T-helper 22 cell (primary cell): Measurements from ENCODE around the gene CYP2W1.
A peak's percentile ranks its signal among the peaks of the same experiment; 100 is the strongest.

ENCODE experiments used
- DNase-seq: peaks from one replicate; pipeline ENCODE4 v3.0.0-alpha.2; 2020; ENCODE audit warnings: low read depth

Gene CYP2W1

DNA sequence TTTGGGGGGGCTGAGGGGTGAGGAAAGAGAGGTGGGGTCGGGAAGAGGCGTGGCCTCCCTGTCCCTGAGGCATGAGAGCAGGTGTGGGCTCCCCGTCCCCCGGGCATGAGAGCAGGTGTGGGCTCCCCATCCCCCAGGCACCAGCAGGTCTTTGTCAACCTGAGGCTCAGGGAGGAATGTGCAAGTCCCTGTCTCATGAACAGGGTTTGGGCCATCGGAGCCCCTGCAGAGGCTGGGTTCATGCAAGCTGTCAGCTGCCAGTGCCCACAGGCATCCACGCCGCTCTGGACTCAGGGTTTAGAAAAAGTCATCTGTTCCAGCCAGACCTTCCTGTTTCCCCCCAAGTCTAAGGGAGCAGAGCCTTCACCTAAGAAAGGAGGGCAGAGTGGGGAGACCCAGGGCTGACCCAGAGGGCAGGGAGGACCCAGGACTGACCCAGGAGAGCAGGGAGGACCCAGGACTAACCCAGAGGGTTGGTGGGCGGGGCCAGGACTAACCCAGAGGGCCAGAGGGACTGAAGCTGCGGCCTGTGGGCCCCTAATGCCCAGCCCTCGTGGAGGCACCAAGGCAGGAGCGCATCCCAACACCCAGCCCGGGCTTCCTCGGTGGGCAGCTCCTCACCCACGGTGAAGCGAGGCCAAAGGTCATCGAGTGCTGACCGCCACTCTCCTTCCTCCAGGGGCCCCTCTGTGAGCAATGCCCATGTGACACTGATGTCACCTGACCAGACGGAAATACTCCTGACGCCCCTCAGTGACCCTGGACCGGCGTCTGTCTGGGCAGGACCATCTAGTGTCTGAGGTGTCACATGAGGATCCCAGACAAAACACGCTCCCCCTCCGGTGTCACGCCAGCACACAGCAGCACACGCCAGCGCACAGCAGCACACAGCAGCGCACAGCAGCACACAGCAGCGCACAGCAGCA lies 32.5 kb downstream of the CYP2W1 start:
- DNase-seq = no peak

DNA sequence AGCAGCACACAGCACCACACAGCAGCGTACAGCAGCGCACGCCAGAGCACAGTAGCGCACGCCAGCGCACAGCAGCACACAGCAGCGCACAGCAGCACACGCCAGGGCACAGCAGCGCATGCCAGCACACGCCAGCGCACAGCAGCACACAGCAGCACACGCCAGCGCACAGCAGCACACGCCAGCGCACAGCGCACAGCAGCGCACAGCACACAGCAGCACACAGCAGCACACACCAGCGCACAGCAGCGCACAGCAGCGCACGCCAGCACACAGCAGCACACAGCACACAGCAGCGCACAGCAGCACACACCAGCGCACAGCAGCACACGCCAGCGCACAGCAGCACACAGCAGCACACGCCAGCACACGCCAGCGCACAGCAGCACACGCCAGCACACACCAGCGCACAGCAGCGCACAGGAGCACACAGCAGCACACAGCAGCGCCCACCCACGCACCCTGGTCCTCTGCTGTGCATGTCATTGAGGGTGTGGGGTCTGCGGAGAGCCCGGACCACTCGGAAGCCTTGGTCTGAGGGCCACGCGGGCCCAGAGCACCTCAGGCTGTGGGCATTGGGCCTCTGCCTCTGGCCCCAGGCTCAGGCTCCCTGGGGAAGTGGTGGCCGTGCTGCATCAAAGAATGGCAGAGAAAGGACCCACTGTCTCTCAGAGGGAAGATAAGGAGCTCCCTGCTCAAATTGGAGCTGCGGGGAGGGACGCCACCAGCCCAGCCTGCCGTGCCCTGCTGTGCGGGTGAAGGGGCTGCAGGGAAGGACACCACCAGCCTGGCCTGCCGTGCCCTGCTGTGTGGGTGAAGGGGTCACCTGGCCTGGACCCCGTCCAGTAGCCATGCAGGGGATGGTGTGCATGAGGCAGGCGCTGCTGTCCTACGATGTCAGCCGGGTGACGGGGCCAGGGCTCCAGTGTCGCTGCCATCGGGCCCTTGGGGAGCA lies 33.9 kb downstream of the CYP2W1 start:
- DNase-seq = no peak

DNA sequence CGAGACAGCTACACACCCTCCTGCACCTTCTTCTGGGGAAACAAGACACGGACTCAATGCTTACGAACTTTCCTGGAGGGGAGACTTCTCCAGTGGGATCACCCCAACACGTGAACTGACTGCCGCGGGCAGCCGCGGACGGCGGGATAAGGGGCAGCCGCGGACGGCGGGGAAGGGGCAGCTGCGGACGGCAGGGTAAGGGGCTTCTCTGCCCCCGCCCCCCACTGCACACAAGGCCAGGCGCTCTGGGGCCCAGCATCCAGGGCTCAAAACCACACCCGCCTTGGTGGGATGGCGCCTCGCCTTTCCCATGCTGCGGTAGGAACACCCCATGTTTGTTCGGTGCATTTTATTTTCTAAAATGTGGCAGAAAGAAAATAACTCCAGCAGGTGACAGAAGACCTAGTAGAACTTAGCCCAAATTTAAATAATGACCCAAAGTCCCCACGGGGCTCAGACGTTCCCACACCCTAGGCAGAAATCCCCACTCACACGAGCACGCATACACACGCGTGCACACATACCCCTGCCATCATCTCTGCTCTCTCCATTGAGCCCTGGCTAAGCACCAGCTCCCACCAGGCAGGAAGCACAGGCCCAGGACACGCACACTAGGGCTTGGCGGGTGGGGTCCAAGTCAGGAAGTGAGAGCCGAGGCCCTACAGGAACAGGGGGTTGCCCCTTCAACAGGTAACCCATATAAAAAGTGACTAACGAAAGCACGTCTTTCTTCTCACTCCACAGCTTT lies 34.8 kb downstream of the CYP2W1 start:
- no peak for DNase-seq

- no peak for DNase-seq
Observed at GRCh38 chr7:1018334-1018695, 35.3 kb downstream of the CYP2W1 start.

- no peak for DNase-seq
Observed at GRCh38 chr7:1019255-1019785, 36.3 kb downstream of the CYP2W1 start.

- DNase-seq = no peak
Observed at GRCh38 chr7:1019789-1020610, 37.0 kb downstream of the CYP2W1 start.

- DNase-seq = no peak
Observed at GRCh38 chr7:1020849-1021251, 37.9 kb downstream of the CYP2W1 start.

DNA sequence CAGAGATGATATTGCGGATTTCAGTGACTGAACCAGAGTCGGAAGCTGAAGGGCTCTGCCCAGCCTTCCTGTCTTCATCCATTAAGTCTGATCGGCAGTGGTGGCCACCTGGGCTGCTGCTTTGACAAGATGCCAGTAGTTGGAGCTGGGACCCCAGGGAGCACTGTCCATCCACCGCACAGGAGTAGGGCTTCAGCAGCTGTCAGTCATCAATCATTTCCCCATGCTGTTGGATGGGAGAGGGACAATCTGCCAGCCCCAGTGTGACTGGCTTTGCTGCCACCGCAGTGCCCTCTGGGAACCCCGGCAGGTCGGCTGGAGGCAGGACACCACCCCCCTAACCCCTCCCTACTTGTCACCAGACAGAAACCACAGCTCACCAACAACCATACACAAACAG lies 38.4 kb downstream of the CYP2W1 start:
- no peak for DNase-seq

DNA sequence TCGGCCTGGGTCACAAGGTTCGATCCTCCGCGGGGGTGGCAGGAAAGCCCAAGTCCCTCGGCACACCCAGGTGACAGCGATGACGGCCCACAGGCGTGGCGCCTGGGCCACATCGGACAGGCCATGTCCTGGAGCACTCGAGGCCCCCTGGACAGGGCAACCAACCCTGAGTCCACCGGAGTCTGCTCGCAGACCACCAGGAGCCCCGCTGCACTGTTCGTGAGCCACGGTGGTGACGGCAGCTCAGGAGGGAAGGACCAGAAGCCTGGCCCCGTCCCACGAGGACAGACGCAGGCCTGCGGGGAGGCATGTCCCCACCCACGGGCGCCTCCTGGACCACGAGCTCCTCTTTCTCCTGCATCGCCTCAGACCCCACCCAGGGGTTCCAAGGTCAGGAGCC lies 39.0 kb downstream of the CYP2W1 start:
- no peak for DNase-seq

DNA sequence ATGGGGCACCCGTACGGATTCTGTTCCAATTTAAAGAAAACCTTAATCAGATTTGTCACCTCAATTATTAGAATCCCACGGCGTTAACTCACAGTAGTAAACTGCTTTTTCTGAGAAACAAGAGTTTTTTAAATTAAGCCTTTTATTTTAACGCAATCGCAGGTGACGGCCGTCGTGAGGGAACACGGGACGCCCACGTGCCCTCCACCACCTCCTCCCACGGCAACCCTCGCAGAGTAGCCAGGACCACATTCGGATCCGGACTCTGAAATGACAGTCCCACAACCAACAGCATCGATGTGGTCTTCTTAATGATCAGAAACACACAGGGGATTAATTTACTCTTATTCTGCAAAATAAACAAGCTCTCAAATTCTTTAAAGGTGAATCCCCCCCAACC lies 39.4 kb downstream of the CYP2W1 start:
- no peak for DNase-seq

GRCh38 chr7:1022801-1023465 lies 40.0 kb downstream of the CYP2W1 start:
- no peak for DNase-seq

DNA sequence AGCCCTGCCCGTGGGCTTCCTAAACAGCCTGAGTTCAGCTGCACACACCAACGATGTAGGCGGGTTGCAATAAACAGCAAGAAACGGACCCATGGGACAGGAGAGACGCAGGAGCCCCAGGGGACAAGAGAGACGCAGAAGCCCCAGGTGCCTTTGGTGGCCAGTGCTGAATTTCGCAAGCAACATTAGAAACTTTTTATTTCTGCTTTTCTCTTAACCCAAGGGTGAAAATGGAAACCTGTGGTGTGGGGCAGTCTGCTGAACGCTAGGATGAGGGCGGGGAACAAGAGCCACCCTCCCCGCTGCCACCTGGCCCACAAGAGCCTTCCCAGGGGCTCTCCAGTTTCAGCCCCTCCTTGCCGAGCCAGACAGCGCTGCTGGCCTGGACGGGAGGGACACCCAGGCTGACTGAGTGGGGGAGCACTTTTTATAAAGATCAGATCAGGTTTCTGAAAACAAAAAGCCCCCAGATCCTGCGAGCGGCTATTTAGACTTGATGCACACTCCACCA lies 41.4 kb downstream of the CYP2W1 start:
- DNase-seq = no peak

GRCh38 chr7:1024876-1025742 lies 42.1 kb downstream of the CYP2W1 start:
- DNase-seq = no peak

DNA sequence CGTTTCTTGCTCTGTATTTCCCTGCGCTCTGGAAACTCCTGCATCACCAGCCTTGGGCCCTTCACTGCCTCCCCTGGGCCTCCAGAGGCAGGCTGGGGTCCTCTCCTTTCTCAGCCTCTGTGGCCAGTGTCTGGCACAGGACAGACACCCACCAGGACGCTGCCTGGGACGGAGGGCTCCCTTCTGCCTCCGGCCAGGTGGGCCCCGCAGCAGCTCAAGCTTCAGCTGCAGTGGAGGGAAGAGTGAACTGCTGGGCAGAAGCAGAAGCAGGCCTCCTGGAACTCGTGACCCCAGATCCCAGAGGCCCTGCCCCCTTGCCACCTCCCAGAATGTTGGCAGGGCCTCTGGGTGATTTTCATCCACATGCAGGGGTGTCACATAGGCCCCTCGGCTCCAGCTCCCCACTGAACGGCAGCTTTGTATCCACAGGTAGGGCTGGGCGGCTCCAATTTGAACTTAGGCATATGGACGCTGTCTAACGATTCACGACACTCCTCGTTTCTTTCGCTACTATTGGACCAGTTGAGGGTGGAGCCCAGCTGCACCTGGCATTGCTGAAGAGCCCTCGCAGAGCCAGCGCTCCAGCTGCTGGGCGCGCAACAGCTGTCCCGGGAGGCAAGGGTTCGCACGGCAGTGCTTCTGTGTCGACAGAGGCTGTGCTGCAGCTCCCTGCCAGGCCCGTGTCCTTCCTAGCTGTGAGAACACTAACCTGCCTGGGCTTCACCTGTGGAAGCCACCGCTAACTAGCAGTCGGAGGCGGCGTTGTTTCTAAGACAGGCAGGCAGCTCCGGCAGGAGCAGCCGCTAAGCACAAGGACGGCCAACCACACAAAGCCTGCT lies 43.0 kb downstream of the CYP2W1 start:
- DNase-seq = no peak

DNA sequence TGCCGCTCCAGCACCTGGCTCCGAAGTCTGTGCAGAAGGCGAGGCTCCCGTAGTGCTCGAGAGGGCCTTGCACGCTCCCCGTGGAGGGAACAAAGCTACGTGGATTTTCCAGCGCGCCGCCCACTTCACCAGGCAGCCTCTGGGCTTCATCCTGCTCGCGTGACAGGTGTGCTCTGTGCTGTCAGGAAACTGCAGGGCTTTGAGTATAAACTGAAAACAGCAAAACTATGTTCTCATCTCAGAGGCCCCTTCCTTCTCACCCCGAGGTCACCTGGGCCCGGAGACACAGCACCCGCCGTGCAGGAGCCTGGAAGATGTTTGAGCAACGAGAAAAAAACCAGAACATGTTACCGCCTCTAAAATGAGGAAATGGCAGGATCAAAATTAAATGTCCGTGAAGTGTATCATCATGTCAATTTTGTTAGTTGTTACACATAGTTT lies 43.8 kb downstream of the CYP2W1 start:
- DNase-seq = no peak

DNA sequence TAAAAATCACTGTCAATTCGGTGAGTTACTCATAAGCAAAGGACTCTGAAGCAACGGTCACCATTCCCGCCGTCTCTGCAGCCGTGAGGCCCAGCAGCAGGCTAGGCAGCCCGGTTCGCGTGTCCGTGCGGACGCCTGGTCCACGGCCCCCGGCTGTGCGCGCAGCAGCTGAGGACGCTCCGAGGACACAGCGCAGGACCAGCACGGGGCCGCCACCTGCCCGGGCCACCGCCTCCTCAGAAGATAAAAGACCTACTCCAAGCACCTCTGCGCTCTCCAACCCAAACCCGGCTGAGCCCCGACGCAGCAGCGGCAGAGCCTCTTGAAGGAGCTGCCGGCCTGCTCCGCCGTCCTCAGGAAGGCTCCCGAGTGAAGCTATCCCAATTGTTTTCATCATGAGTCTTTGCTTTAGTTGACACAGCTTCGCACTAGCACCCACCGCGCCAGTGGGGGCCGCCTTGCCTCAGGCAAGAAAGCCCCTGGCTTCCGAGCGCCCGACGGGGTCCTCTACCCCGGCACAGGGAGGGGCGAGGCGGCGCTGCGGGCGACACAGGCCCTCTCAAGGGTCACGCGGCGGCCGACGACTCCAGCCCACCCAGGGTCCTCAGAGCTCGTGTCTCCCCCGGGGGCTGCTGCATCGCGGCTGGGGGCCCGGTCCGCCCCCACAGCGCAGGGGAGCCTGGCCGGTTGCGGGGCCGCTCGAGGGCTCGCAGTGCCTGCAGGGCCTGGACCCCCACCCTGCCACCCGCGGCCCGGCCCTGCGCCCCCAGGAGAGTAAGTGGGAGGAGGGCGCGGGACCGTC lies 44.5 kb downstream of the CYP2W1 start:
- DNase-seq = no peak

DNA sequence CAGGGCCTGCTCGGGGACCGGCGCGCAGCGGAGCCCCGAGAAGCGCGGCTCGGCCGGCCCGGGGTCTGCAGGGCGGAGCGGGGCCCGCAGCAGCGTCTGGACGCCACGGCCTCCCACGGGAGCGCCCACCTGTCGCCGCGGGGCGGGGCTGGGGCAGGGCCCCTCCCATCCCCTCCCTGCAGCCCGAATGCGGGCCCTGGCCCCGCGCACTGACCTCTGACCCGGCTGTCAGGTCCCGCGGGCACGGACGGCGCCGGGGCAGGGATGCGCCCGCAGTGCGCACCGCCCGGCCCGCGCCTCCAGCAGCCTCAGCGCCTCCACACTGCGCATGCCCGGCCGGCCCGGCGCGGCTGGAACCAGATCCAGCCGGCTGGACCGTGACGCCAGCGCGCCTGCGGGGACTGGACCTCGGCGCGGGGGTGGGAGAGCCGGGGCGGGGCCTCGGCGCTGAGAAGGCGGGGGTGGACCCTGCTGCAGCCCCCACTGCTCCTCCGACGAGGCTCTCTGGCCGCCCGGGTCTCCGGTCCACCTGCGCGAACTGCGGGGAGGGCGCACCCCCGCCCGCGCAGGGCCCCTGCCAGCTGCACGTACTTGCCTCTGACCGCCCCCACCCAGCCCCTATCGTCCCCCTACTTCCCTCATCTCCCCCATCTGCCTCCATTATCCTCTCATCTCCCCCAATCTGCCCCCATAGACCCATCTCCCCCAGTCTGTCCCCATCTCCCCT lies 45.2 kb downstream of the CYP2W1 start:
- peak; percentile 65 for DNase-seq
